ENCODE results near the gene LAG3. TPM values are rescaled to one million over a fixed set of nuclear protein-coding genes. Genes with fewer than 3 reads are reported as not detected.

Gene LAG3
- total and polyA plus RNA-seq, 2 donors (not counting 1 experiment from before 2014, with no cell fraction given), result 0.17 TPM

DNA sequence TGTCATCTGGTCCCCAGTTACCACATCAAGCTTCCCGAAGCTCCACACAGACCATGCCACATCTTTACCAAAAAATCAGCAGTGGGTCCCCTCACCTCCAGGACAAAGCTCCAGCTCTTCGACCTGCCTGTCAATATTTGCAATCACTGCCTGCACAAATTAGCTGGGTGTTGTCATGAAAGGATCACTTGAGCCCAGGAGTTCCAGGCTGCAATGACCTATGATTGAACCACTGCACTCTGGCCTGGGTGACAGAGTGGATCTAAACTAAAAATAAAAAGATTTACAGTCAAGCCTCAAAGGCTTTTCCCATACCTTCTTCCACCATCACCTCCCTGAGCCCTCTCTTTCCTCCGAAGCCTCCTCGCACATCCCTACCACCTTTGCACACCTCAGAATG, 24.3 kb downstream of the LAG3 start:
- no peak overlapping the region for H3K4me3 ChIP-seq (replicated peaks in 1 of 4; ENCODE audit: control extremely low read depth in 1 of 4, insufficient read depth in 1 of 4, low read depth in 3 of 4, low read length in 4 of 4)
- H3K4me1 ChIP-seq (ENCODE audit: control insufficient read depth, extremely low read depth, insufficient read depth, low read length), result peaks cover 3% of the 10 kb centered on the region
- H3K27me3 ChIP-seq (ENCODE audit: control insufficient read depth, insufficient read depth, low read length), result no peaks in the 10 kb centered on the region
- no peak overlapping the region for H3K9ac ChIP-seq (ENCODE audit: insufficient read depth, low read length)
- no peak overlapping the region for H2AFZ ChIP-seq (ENCODE audit: low read length)
- TF ChIP-seq, protein P1, sequence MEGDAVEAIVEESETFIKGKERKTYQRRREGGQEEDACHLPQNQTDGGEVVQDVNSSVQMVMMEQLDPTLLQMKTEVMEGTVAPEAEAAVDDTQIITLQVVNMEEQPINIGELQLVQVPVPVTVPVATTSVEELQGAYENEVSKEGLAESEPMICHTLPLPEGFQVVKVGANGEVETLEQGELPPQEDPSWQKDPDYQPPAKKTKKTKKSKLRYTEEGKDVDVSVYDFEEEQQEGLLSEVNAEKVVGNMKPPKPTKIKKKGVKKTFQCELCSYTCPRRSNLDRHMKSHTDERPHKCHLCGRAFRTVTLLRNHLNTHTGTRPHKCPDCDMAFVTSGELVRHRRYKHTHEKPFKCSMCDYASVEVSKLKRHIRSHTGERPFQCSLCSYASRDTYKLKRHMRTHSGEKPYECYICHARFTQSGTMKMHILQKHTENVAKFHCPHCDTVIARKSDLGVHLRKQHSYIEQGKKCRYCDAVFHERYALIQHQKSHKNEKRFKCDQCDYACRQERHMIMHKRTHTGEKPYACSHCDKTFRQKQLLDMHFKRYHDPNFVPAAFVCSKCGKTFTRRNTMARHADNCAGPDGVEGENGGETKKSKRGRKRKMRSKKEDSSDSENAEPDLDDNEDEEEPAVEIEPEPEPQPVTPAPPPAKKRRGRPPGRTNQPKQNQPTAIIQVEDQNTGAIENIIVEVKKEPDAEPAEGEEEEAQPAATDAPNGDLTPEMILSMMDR (conservative IDR thresholded peaks at IDR 0.05 in 1 of 2, IDR thresholded peaks at IDR 0.05 in 1 of 2; ENCODE audit: low read depth in 1 of 2, low read length in 2 of 2), result no peak
- no peak for TF ChIP-seq EZH2 (IDR thresholded peaks at IDR 0.05; ENCODE audit: low read length, missing control alignments)
- no peak overlapping the region for H3K27ac ChIP-seq (ENCODE audit: insufficient read depth, low read length)
- H3K9me3 ChIP-seq (ENCODE audit: control insufficient read depth, insufficient read depth, low read depth, low read length), result no peaks in the 10 kb centered on the region
- H4K20me1 ChIP-seq (ENCODE audit: control insufficient read depth, extremely low read depth, insufficient read depth, low read length), result no peaks in the 10 kb centered on the region
- no peak overlapping the region for H3K4me2 ChIP-seq (ENCODE audit: extremely low read depth, insufficient read depth, low read length)
- peaks cover 10% of the 10 kb centered on the region for H3K79me2 ChIP-seq (ENCODE audit: control insufficient read depth, insufficient read depth, low read length)
- H3K36me3 ChIP-seq (ENCODE audit: control insufficient read depth, insufficient read depth, low read length), result peaks cover 3% of the 10 kb centered on the region
- no peak for DNase-seq (ENCODE audit: low read depth in 2 of 2)

DNA sequence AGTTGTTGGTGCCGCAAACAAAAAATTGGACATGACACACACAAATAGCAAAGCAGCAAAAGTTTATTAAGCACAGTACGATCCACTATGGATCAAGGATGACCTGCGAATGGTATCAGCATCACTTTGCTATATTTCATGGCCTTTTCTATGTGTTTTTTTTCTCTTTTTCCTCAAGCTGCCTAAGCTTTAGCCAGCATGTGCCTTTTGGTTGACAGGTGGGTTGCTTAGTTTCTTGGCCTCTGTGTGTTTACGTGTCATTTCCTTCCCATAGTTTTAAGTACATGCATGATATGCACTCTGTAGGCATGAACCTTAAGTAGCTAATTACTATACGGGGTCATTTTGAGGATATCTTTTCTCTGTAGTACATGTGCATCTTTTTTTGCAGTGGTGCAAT, 26.8 kb downstream of the LAG3 start:
- Histone ChIP-seq H3K4me2 (ENCODE audit: extremely low read depth, insufficient read depth, low read length) (no peak overlapping the region), H3K27ac (ENCODE audit: insufficient read depth, low read length) (no peak overlapping the region), H3K27me3 (ENCODE audit: control insufficient read depth, insufficient read depth, low read length) (no peaks in the 10 kb centered on the region), H3K4me1 (ENCODE audit: control insufficient read depth, extremely low read depth, insufficient read depth, low read length) (no peaks in the 10 kb centered on the region), H3K4me3 (replicated peaks in 1 of 4; ENCODE audit: control extremely low read depth in 1 of 4, insufficient read depth in 1 of 4, low read depth in 3 of 4, low read length in 4 of 4) (no peak overlapping the region), H3K79me2 (ENCODE audit: control insufficient read depth, insufficient read depth, low read length) (peaks cover 2% of the 10 kb centered on the region), H3K36me3 (ENCODE audit: control insufficient read depth, insufficient read depth, low read length) (peaks cover 1% of the 10 kb centered on the region), H3K9me3 (ENCODE audit: control insufficient read depth, insufficient read depth, low read depth, low read length) (no peaks in the 10 kb centered on the region), H2AFZ (ENCODE audit: low read length) (no peak overlapping the region), H3K9ac (ENCODE audit: insufficient read depth, low read length) (no peak overlapping the region), H4K20me1 (ENCODE audit: control insufficient read depth, extremely low read depth, insufficient read depth, low read length) (no peaks in the 10 kb centered on the region)
- no peak for TF ChIP-seq EZH2 (IDR thresholded peaks at IDR 0.05; ENCODE audit: low read length, missing control alignments)
- TF ChIP-seq, protein P1 (conservative IDR thresholded peaks at IDR 0.05 in 1 of 2, IDR thresholded peaks at IDR 0.05 in 1 of 2; ENCODE audit: low read depth in 1 of 2, low read length in 2 of 2), result no peak
- no peak for DNase-seq (ENCODE audit: low read depth in 2 of 2)

DNA sequence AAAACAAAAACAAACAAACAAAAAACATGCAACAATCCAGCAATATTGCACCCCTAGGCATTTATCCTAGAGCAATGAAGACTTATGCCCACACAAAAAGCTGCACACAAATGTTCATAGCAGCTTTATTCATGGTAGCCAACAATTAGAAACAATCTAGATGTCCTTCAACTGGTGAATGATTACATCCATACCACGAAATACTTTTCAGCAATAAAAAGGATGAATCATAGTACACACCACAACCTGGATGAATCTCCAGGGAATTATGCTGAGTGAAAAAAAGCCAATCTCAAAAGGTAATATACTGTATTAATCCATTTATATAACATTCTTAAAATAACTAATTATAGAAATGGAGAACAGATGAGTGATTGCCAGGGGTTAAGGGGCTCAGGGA, 34.9 kb downstream of the LAG3 start:
- no peaks in the 10 kb centered on the region for H3K79me2 ChIP-seq (ENCODE audit: control insufficient read depth, insufficient read depth, low read length)
- H2AFZ ChIP-seq (ENCODE audit: low read length), result no peak overlapping the region
- H3K36me3 ChIP-seq (ENCODE audit: control insufficient read depth, insufficient read depth, low read length), result no peaks in the 10 kb centered on the region
- TF ChIP-seq EZH2 (IDR thresholded peaks at IDR 0.05; ENCODE audit: low read length, missing control alignments), result no peak
- TF ChIP-seq, protein P1 (conservative IDR thresholded peaks at IDR 0.05 in 1 of 2, IDR thresholded peaks at IDR 0.05 in 1 of 2; ENCODE audit: low read depth in 1 of 2, low read length in 2 of 2), result no peak
- H3K27ac ChIP-seq (ENCODE audit: insufficient read depth, low read length), result no peak overlapping the region
- H3K4me3 ChIP-seq (replicated peaks in 1 of 4; ENCODE audit: control extremely low read depth in 1 of 4, insufficient read depth in 1 of 4, low read depth in 3 of 4, low read length in 4 of 4), result no peak overlapping the region
- no peaks in the 10 kb centered on the region for H3K9me3 ChIP-seq (ENCODE audit: control insufficient read depth, insufficient read depth, low read depth, low read length)
- no peak for DNase-seq (ENCODE audit: low read depth in 2 of 2)
- H3K27me3 ChIP-seq (ENCODE audit: control insufficient read depth, insufficient read depth, low read length), result no peaks in the 10 kb centered on the region
- no peaks in the 10 kb centered on the region for H3K4me1 ChIP-seq (ENCODE audit: control insufficient read depth, extremely low read depth, insufficient read depth, low read length)
- H4K20me1 ChIP-seq (ENCODE audit: control insufficient read depth, extremely low read depth, insufficient read depth, low read length), result no peaks in the 10 kb centered on the region
- no peak overlapping the region for H3K9ac ChIP-seq (ENCODE audit: insufficient read depth, low read length)
- no peak overlapping the region for H3K4me2 ChIP-seq (ENCODE audit: extremely low read depth, insufficient read depth, low read length)
